K562 (cell line): ENCODE measurements around the gene TUBB4B. TPM values are rescaled to one million over a fixed set of nuclear protein-coding genes. Genes with fewer than 3 reads are reported as not detected.
A peak's percentile ranks its signal among the peaks of the same experiment; 100 is the strongest.

Source experiments
- ARID2 ChIP-seq: fragments of 450-650 bp; IDR thresholded peaks from 2 replicates; pipeline ENCODE4 v1.6.1; 2017; ENCODE audit warnings: antibody characterized with exemption, mild to moderate bottlenecking
- ATF3 ChIP-seq, 2 experiments: fragments of 450-650 bp in 1 of 2; sonication (generic) in 1 of 2; formaldehyde crosslinking in 1 of 2; IDR thresholded peaks in 1 of 2; conservative IDR thresholded peaks in 1 of 2; 2 replicates each; pipeline versions ENCODE4 v1.6.1 to v1.8.1; 2016 to 2023; ENCODE audit warnings: mild to moderate bottlenecking in 2 of 2, moderate library complexity in 2 of 2, inconsistent platforms in 1 of 2, missing genetic modification reagents in 1 of 2
- CCNT2 ChIP-seq: IDR thresholded peaks from 2 replicates; pipeline ENCODE4 v1.6.1; 2011; ENCODE audit warnings: borderline replicate concordance, low read depth, mild to moderate bottlenecking, moderate library complexity, mixed read lengths, low read length; ENCODE audit not compliant: insufficient read length; ENCODE audit errors: extremely low read depth
- CHAMP1 ChIP-seq: fragments of 450-650 bp; IDR thresholded peaks from 2 replicates; pipeline ENCODE4 v1.6.1; 2016; ENCODE audit warnings: mild to moderate bottlenecking
- EP400 ChIP-seq: fragments of 450-650 bp; IDR thresholded peaks from 2 replicates; pipeline ENCODE4 v1.6.1; 2017; ENCODE audit warnings: antibody characterized with exemption, mild to moderate bottlenecking, moderate library complexity
- ERF ChIP-seq: fragments of 450-650 bp; formaldehyde crosslinking; IDR thresholded peaks from 2 replicates; pipeline ENCODE4 v1.4.0; 2020; ENCODE audit warnings: mild to moderate bottlenecking, mixed read lengths
- HMGN3 ChIP-seq: IDR thresholded peaks from 2 replicates; pipeline ENCODE4 v1.6.1; 2011; ENCODE audit warnings: borderline replicate concordance, low read depth, mild to moderate bottlenecking, mixed read lengths, low read length; ENCODE audit not compliant: insufficient read length; ENCODE audit errors: extremely low read depth
- KDM1A ChIP-seq, 2 experiments: fragments of 450-650 bp; IDR thresholded peaks; 2 replicates each; pipeline ENCODE4 v1.6.1; 2016; ENCODE audit warnings: mild to moderate bottlenecking in 2 of 2
- NFIC ChIP-seq: fragments of 450-650 bp; IDR thresholded peaks from 2 replicates; pipeline ENCODE4 v1.6.1; 2017; ENCODE audit warnings: mild to moderate bottlenecking, inconsistent platforms
- SNAPC5 ChIP-seq: fragments of 250-450 bp; sonication (Bioruptor Pico); IDR thresholded peaks from 2 replicates; pipeline ENCODE4 v1.8.0; 2021; ENCODE audit warnings: moderate library complexity, mild to moderate bottlenecking, inconsistent platforms
- TBP ChIP-seq: optimal IDR thresholded peaks from 2 replicates; pipeline ENCODE3; 2011; ENCODE audit warnings: low read depth, low read length, improper control_type of control experiment
- TSHZ1 ChIP-seq: fragments of 250-450 bp; sonication (Bioruptor Pico); IDR thresholded peaks from 2 replicates; pipeline ENCODE4 v1.4.0; 2020; ENCODE audit warnings: mild to moderate bottlenecking, moderate library complexity
- ZBTB8A ChIP-seq: fragments of 450-650 bp; IDR thresholded peaks from 2 replicates; pipeline ENCODE4 v1.6.1; 2018; ENCODE audit warnings: mild to moderate bottlenecking, moderate library complexity; ENCODE audit not compliant: partially characterized antibody
- ZFP1 ChIP-seq: fragments of 450-650 bp; formaldehyde crosslinking; IDR thresholded peaks from 2 replicates; pipeline ENCODE4 v1.4.0; 2020; ENCODE audit warnings: mild to moderate bottlenecking, mixed read lengths
- ZNF146 ChIP-seq: IDR thresholded peaks from one replicate; pipeline ENCODE4 v1.6.1; 2018; ENCODE audit warnings: missing compliant biosample characterization; ENCODE audit not compliant: unreplicated experiment
- ZNF217 ChIP-seq: sonication (generic); formaldehyde crosslinking; IDR thresholded peaks from 2 replicates; pipeline ENCODE4 v1.8.0; 2022; ENCODE audit warnings: mild to moderate bottlenecking, missing genetic modification reagents
- ZNF41 ChIP-seq: fragments of 250-450 bp; sonication (Bioruptor Pico); conservative IDR thresholded peaks from 2 replicates; pipeline ENCODE4 v1.4.0; 2020; ENCODE audit warnings: mild to moderate bottlenecking
- ZNF507 ChIP-seq: conservative IDR thresholded peaks from 2 replicates; pipeline ENCODE4 v1.6.1; 2017; ENCODE audit warnings: missing genetic modification characterization, missing compliant biosample characterization
- polyA plus RNA-seq, 8 experiments: library from polyadenylated mRNA; depleted of rRNA in 4 of 8; stranded (reverse) in 5 of 8; unstranded in 3 of 8; fragments of >200 nt; fragmentation: Nextera tagmentation in 2 of 8; fragmentation: Illumina TruSeq in 1 of 8; extraction: Ambion mirVana in 2 of 8; extraction: Trizol in 1 of 8; gene quantifications; 2 replicates each; pipeline versions ENCODE4 v1.2.1 to v1.2.3, GENCODE V29; 2011 to 2014; ENCODE audit warnings: inconsistent platforms in 1 of 8, missing spikeins in 1 of 8
- total RNA-seq, 7 experiments: library from RNA; depleted of rRNA in 6 of 7; stranded (reverse); fragments of >200 nt in 6 of 7; fragmentation: Illumina TruSeq in 2 of 7; extraction: Trizol in 2 of 7; gene quantifications; 2 replicates each; pipeline versions ENCODE4 v1.2.1 to v1.2.3, GENCODE V29; 2011 to 2021; ENCODE audit warnings: low replicate concordance in 1 of 7
- TF ChIP-seq, protein P1 (sequence below): fragments of 450-650 bp; conservative IDR thresholded peaks from 2 replicates; pipeline ENCODE4 v1.6.1; 2016; ENCODE audit warnings: missing genetic modification characterization, low read depth, mild to moderate bottlenecking, missing compliant biosample characterization, moderate library complexity

The TUBB4B gene
- total and polyA plus RNA-seq, 9 of the 15 experiments (the other 6 are each of a cell fraction or from before 2014, with no cell fraction given), result 24.1 to 443 (median 268) TPM

DNA sequence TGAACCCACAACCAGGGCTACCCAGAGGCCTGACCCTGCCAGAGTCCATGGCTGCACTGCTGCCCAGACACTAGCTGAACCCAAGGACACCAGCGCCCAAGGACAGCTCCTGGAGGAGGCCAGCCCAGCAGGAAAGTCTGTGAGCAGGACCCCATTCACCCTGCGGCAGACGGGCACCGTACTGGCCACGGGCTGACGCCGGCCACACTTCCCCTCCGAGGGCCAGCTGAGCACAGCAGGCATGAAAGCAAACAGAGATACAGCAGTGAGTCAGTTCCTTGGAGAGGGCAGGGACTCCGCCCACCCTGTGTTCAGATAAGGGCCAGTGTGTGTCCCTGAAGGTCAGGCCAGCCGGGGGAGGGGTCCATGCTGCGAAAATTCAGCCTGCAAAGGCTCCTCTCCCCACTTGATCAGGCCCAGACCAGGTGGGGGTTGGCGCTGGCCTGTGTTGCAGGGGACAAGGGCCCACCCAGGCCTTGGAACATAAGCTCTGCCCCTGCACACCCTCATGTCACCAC lies 22.3 kb upstream of the TUBB4B start (continued):
- TF ChIP-seq NFIC (peak; percentile 45; the same call in 1 of the 2 replicates), ZFP1 (CRISPR knock-in tag) (0 out of 2 replicates have a peak, but pooled peaks have one; percentile 45), HMGN3 (peak; percentile 92), TBP (peak; percentile 22), ATF3 (IDR thresholded peaks at IDR 0.05) (peak; percentile 77), ATF3 (CRISPR knock-in tag; conservative IDR thresholded peaks at IDR 0.05) (0 out of 2 replicates have a peak, but pooled peaks have one; percentile 27), ERF (CRISPR knock-in tag) (peak; percentile 91), ZNF217 (CRISPR knock-in tag) (no peak), ARID2 (no peak), ZNF507 (no peak), KDM1A (IDR thresholded peaks at IDR 0.05) (peak in 1 of 2 experiments; percentile 17; a peak in 1 of 4 replicates), ZBTB8A (no peak), SNAPC5 (CRISPR knock-in tag) (no peak), ZNF146 (no peak), ZNF41 (0 out of 2 replicates have a peak, but pooled peaks have one; percentile 40), TSHZ1 (CRISPR knock-in tag) (peak; percentile 28; the same call in 1 of the 2 replicates), CHAMP1 (no peak), CCNT2 (peak; percentile 73), EP400 (peak; percentile 49; the same call in 1 of the 2 replicates)
- TF ChIP-seq, protein P1, sequence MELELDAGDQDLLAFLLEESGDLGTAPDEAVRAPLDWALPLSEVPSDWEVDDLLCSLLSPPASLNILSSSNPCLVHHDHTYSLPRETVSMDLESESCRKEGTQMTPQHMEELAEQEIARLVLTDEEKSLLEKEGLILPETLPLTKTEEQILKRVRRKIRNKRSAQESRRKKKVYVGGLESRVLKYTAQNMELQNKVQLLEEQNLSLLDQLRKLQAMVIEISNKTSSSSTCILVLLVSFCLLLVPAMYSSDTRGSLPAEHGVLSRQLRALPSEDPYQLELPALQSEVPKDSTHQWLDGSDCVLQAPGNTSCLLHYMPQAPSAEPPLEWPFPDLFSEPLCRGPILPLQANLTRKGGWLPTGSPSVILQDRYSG (tag), result 0 out of 2 replicates have a peak, but pooled peaks have one; percentile 72
